Astrocyte (in vitro differentiated cells and primary cell): Measurements from ENCODE around the gene ZNF74. TPM values are rescaled to one million over a fixed set of nuclear protein-coding genes. Genes with fewer than 3 reads are reported as not detected.
"Not testable (repeated sequence)": the region's sequence is repeated elsewhere in the genome, so short reads cannot be mapped to it uniquely, and the experiment has no call there.

Experiments
- DNase-seq: peaks from one replicate; pipeline ENCODE4 v3.0.0-alpha.2; 2010; ENCODE audit warnings: low read depth
- FAIRE-seq: peaks from 2 replicates; lab custom pipeline; 2011; peaks lifted over from hg19 to GRCh38; lab: Jason Lieb, UNC
- H2AFZ ChIP-seq: 2 replicates; pipeline ENCODE4 v1.6.0; 2012; ENCODE audit warnings: low read depth, low read length, inconsistent platforms
- H3K27ac ChIP-seq: 2 replicates; pipeline ENCODE4 v1.5.1; 2011; ENCODE audit warnings: low read depth, low read length, inconsistent platforms
- H3K27me3 ChIP-seq: 2 replicates; pipeline ENCODE4 v1.6.0; 2011; ENCODE audit warnings: low read length, inconsistent platforms; ENCODE audit not compliant: insufficient read depth
- H3K36me3 ChIP-seq: 2 replicates; pipeline ENCODE4 v1.5.1; 2011; ENCODE audit warnings: low read length, inconsistent platforms; ENCODE audit not compliant: insufficient read depth
- H3K4me1 ChIP-seq: 2 replicates; pipeline ENCODE4 v1.5.1; 2011; ENCODE audit warnings: low read length, inconsistent platforms; ENCODE audit not compliant: insufficient read depth
- H3K4me2 ChIP-seq: 2 replicates; pipeline ENCODE4 v1.6.0; 2012; ENCODE audit warnings: low read length, inconsistent platforms
- H3K4me3 ChIP-seq: 2 replicates; pipeline ENCODE4 v1.5.1; 2011; ENCODE audit warnings: low read depth, mild to moderate bottlenecking, low read length, inconsistent platforms; ENCODE audit not compliant: insufficient read depth
- H3K79me2 ChIP-seq: 2 replicates; pipeline ENCODE4 v1.6.0; 2012; ENCODE audit warnings: mild to moderate bottlenecking, low read length, inconsistent platforms; ENCODE audit not compliant: insufficient read depth
- H3K9ac ChIP-seq: 2 replicates; pipeline ENCODE4 v1.6.0; 2012; ENCODE audit warnings: mild to moderate bottlenecking, low read length, inconsistent platforms
- H3K9me3 ChIP-seq: 2 replicates; pipeline ENCODE4 v1.5.1; 2012; ENCODE audit warnings: low read depth, mild to moderate bottlenecking, low read length, inconsistent platforms; ENCODE audit not compliant: insufficient read depth
- H4K20me1 ChIP-seq: 2 replicates; pipeline ENCODE4 v1.6.0; 2012; ENCODE audit warnings: low read length, inconsistent platforms; ENCODE audit not compliant: insufficient read depth
- H3K27ac Mint-ChIP-seq: one replicate; pipeline ENCODE4 v1.8.0; 2021; ENCODE audit warnings: mild to moderate bottlenecking, mixed read lengths; ENCODE audit not compliant: unreplicated experiment
- H3K27me3 Mint-ChIP-seq: one replicate; pipeline ENCODE4 v1.8.0; 2021; ENCODE audit warnings: low read depth, mixed read lengths; ENCODE audit not compliant: unreplicated experiment
- H3K36me3 Mint-ChIP-seq: one replicate; pipeline ENCODE4 v1.8.0; 2021; ENCODE audit warnings: low read depth, mixed read lengths; ENCODE audit not compliant: unreplicated experiment
- H3K4me1 Mint-ChIP-seq: one replicate; pipeline ENCODE4 v1.8.0; 2021; ENCODE audit warnings: low read depth, mixed read lengths; ENCODE audit not compliant: unreplicated experiment
- H3K4me3 Mint-ChIP-seq: one replicate; pipeline ENCODE4 v1.8.0; 2021; ENCODE audit warnings: mild to moderate bottlenecking, moderate library complexity, mixed read lengths; ENCODE audit not compliant: unreplicated experiment
- H3K9me3 Mint-ChIP-seq: one replicate; pipeline ENCODE4 v1.8.0; 2021; ENCODE audit warnings: mild to moderate bottlenecking, mixed read lengths; ENCODE audit not compliant: unreplicated experiment
- EZH2 ChIP-seq: IDR thresholded peaks from 2 replicates; pipeline ENCODE4 v1.6.1; 2012; ENCODE audit warnings: mild to moderate bottlenecking, low read length, inconsistent platforms; ENCODE audit not compliant: insufficient read depth
- total RNA-seq: library from RNA; stranded (reverse); gene quantifications from 2 replicates; pipeline ENCODE4 v1.2.1, GENCODE V29; 2021
- TF ChIP-seq, protein P1 (sequence below): IDR thresholded peaks from 2 replicates; pipeline ENCODE4 v1.5.1; 2011; ENCODE audit warnings: low read depth, mild to moderate bottlenecking, inconsistent platforms, low read length, moderate library complexity; ENCODE audit not compliant: insufficient read depth

The ZNF74 gene
- total RNA-seq, 1 donor from 2014 or later, result 14.2 TPM

DNA sequence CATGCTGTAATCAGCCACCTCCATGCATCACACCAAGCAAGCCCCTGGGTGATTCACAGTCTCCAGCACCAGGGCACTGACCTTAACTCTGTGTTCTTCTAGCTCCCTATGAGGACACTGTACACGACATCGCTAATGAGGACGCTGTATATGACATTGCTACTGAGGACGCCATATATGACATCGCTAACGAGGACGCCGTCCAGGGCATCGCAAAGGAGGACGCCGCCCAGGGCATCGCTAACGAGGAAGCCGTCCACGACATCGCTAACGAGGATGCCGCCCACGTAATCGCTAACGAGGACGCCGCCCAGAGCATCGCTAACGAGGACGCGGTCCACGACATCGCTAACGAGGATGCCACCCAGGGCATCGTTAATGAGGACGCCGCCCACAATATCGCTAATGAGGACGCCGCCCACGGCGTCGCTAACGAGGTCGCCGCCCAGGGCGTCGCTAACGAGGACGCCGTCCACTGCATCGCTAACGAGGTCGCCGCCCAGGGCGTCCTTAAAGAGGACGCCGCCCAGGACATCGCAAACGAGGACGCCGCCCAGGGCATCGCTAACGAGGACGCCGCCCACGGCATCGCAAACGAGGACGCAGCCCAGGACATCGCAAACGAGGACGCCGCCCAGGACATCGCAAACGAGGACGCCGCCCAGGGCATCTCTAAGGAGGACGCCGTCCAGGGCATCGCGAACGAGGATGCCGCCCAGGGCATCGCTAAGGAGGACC, 39.5 kb upstream of the ZNF74 start:
- no peaks in the 10 kb centered on the region for H3K27me3 Mint-ChIP-seq
- no peak overlapping the region for H3K27ac Mint-ChIP-seq
- H3K4me3 Mint-ChIP-seq, result no peak overlapping the region
- H3K4me3 ChIP-seq, result no peak overlapping the region
- no peaks in the 10 kb centered on the region for H3K27me3 ChIP-seq
- no peak overlapping the region for H3K9ac ChIP-seq
- no peak overlapping the region for H3K4me2 ChIP-seq
- no peak overlapping the region for H2AFZ ChIP-seq
- no peaks in the 10 kb centered on the region for H3K79me2 ChIP-seq
- H3K4me1 ChIP-seq, result no peaks in the 10 kb centered on the region
- DNase-seq (no peak), FAIRE-seq (no peak)
- no peaks in the 10 kb centered on the region for H4K20me1 ChIP-seq
- H3K36me3 ChIP-seq, result no peaks in the 10 kb centered on the region
- no peaks in the 10 kb centered on the region for H3K36me3 Mint-ChIP-seq
- H3K9me3 ChIP-seq, result no peaks in the 10 kb centered on the region
- TF ChIP-seq, protein P1, sequence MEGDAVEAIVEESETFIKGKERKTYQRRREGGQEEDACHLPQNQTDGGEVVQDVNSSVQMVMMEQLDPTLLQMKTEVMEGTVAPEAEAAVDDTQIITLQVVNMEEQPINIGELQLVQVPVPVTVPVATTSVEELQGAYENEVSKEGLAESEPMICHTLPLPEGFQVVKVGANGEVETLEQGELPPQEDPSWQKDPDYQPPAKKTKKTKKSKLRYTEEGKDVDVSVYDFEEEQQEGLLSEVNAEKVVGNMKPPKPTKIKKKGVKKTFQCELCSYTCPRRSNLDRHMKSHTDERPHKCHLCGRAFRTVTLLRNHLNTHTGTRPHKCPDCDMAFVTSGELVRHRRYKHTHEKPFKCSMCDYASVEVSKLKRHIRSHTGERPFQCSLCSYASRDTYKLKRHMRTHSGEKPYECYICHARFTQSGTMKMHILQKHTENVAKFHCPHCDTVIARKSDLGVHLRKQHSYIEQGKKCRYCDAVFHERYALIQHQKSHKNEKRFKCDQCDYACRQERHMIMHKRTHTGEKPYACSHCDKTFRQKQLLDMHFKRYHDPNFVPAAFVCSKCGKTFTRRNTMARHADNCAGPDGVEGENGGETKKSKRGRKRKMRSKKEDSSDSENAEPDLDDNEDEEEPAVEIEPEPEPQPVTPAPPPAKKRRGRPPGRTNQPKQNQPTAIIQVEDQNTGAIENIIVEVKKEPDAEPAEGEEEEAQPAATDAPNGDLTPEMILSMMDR, result no peak
- TF ChIP-seq EZH2, result no peak
- no peaks in the 10 kb centered on the region for H3K4me1 Mint-ChIP-seq
- H3K9me3 Mint-ChIP-seq, result no peaks in the 10 kb centered on the region
- no peak overlapping the region for H3K27ac ChIP-seq

DNA sequence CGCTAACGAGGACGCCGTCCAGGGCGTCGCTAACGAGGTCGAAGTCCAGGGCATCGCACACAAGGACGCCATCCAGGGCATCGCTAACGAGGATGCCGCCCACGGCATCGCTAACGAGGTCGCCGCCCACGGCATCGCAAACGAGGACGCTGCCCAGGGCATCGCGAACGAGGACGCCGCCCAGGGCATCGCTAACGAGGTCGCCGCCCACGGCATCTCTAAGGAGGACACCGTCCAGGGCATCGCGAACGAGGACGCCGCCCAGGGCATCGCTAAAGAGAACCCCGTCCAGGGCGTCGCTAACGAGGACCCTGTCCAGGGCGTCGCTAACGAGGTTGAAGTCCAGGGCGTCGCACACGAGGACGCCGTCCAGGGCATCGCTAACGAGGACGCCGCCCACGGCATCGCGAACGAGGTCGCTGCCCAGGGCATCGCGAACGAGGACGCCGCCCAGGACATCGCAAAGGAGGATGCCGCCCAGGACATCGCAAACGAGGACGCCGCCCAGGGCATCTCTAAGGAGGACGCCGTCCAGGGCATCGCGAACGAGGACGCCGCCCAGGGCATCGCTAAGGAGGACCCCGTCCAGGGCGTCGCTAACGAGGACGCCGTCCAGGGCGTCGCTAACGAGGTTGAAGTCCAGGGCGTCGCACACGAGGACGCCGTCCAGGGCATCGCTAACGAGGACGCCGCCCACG, 37.9 kb upstream of the ZNF74 start:
- not testable (repeated sequence) for H3K27ac Mint-ChIP-seq, H3K4me2 ChIP-seq, DNase-seq, H3K27ac ChIP-seq, H3K27me3 Mint-ChIP-seq, H3K79me2 ChIP-seq, H3K9ac ChIP-seq, H3K27me3 ChIP-seq, H3K4me1 Mint-ChIP-seq, H3K4me3 ChIP-seq, H4K20me1 ChIP-seq, H3K9me3 Mint-ChIP-seq, H3K4me1 ChIP-seq, H3K36me3 ChIP-seq, H3K4me3 Mint-ChIP-seq, H3K36me3 Mint-ChIP-seq, H2AFZ ChIP-seq, FAIRE-seq, H3K9me3 ChIP-seq

DNA sequence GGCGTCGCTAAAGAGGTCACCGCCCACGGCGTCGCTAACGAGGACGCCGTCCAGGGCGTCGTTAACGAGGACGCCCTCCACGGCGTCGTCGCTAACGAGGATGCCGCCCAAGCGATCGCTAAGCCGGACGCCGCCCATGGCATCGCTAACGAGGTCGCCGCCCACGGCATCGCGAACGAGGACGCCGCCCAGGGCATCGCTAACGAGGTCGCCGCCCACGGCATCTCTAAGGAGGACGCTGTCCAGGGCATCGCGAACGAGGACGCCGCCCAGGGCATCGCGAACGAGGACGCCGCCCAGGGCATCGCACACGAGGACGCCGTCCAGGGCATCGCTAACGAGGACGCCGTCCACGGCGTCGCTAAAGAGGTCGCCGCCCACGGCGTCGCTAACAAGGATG, 37.0 kb upstream of the ZNF74 start:
- H3K4me3 ChIP-seq, H3K79me2 ChIP-seq, H3K9me3 ChIP-seq, H3K27ac Mint-ChIP-seq, H3K4me3 Mint-ChIP-seq, H3K4me1 ChIP-seq, H3K4me1 Mint-ChIP-seq, H3K9ac ChIP-seq, H3K4me2 ChIP-seq, H3K27me3 Mint-ChIP-seq, DNase-seq, FAIRE-seq, H2AFZ ChIP-seq, H4K20me1 ChIP-seq, H3K36me3 Mint-ChIP-seq, H3K27me3 ChIP-seq, H3K9me3 Mint-ChIP-seq, H3K36me3 ChIP-seq, H3K27ac ChIP-seq: not testable (repeated sequence)

DNA sequence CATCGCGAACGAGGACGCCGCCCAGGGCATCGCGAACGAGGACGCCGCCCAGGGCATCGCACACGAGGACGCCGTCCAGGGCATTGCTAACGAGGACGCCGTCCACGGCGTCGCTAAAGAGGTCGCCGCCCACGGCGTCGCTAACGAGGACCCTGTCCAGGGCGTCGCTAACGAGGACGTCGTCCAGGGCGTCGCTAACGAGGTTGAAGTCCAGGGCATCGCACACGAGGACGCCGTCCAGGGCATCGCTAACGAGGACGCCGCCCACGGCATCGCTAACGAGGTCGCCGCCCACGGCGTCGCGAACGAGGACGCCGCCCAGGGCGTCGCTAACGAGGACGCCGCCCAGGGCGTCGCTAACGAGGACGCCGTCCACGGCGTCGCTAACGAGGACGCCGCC, 36.0 kb upstream of the ZNF74 start:
- not testable (repeated sequence) for H4K20me1 ChIP-seq, H3K27me3 ChIP-seq, H3K79me2 ChIP-seq, H3K27ac ChIP-seq, H3K9me3 ChIP-seq, H3K4me3 Mint-ChIP-seq, H3K9me3 Mint-ChIP-seq, H3K4me2 ChIP-seq, H3K9ac ChIP-seq, DNase-seq, H2AFZ ChIP-seq, H3K27me3 Mint-ChIP-seq, H3K36me3 ChIP-seq, H3K27ac Mint-ChIP-seq, H3K36me3 Mint-ChIP-seq, H3K4me3 ChIP-seq, FAIRE-seq, H3K4me1 ChIP-seq, H3K4me1 Mint-ChIP-seq

DNA sequence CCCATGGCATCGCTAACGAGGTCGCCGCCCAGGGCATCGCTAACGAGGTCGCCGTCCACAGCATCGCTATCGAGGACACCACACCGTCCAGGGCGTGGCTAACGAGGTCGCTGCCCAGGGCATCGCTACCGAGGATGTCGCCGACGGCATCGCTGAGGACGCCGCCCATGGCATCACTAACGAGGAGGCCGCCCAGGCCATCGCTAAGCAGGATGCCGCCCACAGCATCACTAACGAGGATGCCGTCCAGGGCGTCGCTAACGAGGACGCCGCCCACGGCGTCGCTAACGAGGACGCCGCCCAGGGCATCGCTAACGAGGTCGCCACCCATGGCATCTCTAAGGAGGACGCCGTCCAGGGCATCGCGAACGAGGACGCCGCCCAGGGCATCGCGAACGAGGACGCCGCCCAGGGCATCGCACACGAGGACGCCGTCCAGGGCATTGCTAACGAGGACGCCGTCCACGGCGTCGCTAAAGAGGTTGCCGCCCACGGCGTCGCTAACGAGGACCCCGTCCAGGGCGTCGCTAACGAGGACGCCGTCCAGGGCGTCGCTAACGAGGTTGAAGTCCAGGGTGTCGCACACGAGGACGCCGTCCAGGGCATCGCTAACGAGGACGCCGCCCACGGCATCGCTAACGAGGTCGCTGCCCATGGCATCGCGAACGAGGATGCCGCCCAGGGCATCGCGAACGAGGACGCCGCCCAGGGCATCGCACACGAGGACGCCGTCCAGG, 35.3 kb upstream of the ZNF74 start:
- not testable (repeated sequence) for FAIRE-seq, H3K27me3 ChIP-seq, DNase-seq

More for the DNA sequence above, 35.3 kb upstream of the ZNF74 start:
- H3K36me3 ChIP-seq, H3K27ac Mint-ChIP-seq, H3K4me3 Mint-ChIP-seq, H2AFZ ChIP-seq, H3K27me3 Mint-ChIP-seq, H3K4me1 ChIP-seq, H3K36me3 Mint-ChIP-seq, H4K20me1 ChIP-seq, H3K4me2 ChIP-seq, H3K27ac ChIP-seq, H3K9me3 Mint-ChIP-seq, H3K79me2 ChIP-seq, H3K4me1 Mint-ChIP-seq, H3K4me3 ChIP-seq, H3K9me3 ChIP-seq, H3K9ac ChIP-seq: not testable (repeated sequence)
